Testis (tissue), 3 donors: ENCODE results near the gene PIK3R2. TPM values are rescaled to one million over a fixed set of nuclear protein-coding genes. Genes with fewer than 3 reads are reported as not detected.

Source experiments
- DNase-seq: peaks from one replicate; pipeline ENCODE4 v3.0.0-alpha.2; 2019
- H3K27ac ChIP-seq, 2 donors: fragments of 200-600 bp; sonication (generic); one replicate each; pipeline ENCODE4 v1.5.1; 2019
- H3K27me3 ChIP-seq: fragments of 200-600 bp; sonication (generic); one replicate; pipeline ENCODE4 v1.5.1; 2019
- H3K36me3 ChIP-seq: fragments of 200-600 bp; sonication (generic); one replicate; pipeline ENCODE4 v1.5.1; 2017; ENCODE audit warnings: low read depth; ENCODE audit errors: missing control alignments
- H3K4me1 ChIP-seq: fragments of 200-600 bp; sonication (generic); one replicate; pipeline ENCODE4 v1.5.1; 2019
- H3K4me3 ChIP-seq, 2 donors: fragments of 200-600 bp; sonication (generic); one replicate each; pipeline ENCODE4 v1.5.1; 2017 to 2019
- H3K9me3 ChIP-seq: fragments of 200-600 bp; sonication (generic); one replicate; pipeline ENCODE4 v1.5.1; 2017
- POLR2A ChIP-seq: fragments of 450-650 bp; IDR thresholded peaks from one replicate; pipeline ENCODE4 v1.6.1; 2017; ENCODE audit warnings: antibody characterized with exemption, mild to moderate bottlenecking, moderate library complexity
- WGBS, 2 donors: methylation state at CpG; one replicate each; pipeline ENCODE4 v1.1.5; 2018; 5-methylcytosine and 5-hydroxymethylcytosine counted together
- intact Hi-C: fragments of 100-400 bp; cut with DNase I; formaldehyde crosslinking; loops from one replicate; pipeline ENCODE4 v1.15.1; 2023; ENCODE audit warnings: low total_unique reads
- polyA plus RNA-seq: library from polyadenylated mRNA; stranded (reverse); fragments of 350-450 nt; fragmentation: Illumina TruSeq; extraction: RNeasy Lipid Tissue Mini Kit (QIAGEN cat#74804); gene quantifications from one replicate; pipeline ENCODE4 v1.2.3, GENCODE V29; 2014; ENCODE audit warnings: low read depth, low replicate concordance; ENCODE audit not compliant: insufficient read depth
- total RNA-seq, 2 donors: library from RNA; depleted of rRNA; stranded (reverse); fragments of >200 nt; gene quantifications; one replicate each; pipeline ENCODE4 v1.2.3, GENCODE V29; 2016
- TF ChIP-seq, protein P1 (sequence below), 3 experiments: fragments of 450-650 bp in 2 of 3; fragments of 200-600 bp in 1 of 3; sonication (generic) in 1 of 3; IDR thresholded peaks; one replicate each; pipeline ENCODE4 v1.5.1; 2016 to 2019; ENCODE audit warnings: antibody characterized with exemption in 3 of 3, mild to moderate bottlenecking in 2 of 3, moderate library complexity in 1 of 3

The PIK3R2 gene
- total and polyA plus RNA-seq, 3 donors from 2014 or later, result 21.0 to 94.3 (median 87.6) TPM

DNA sequence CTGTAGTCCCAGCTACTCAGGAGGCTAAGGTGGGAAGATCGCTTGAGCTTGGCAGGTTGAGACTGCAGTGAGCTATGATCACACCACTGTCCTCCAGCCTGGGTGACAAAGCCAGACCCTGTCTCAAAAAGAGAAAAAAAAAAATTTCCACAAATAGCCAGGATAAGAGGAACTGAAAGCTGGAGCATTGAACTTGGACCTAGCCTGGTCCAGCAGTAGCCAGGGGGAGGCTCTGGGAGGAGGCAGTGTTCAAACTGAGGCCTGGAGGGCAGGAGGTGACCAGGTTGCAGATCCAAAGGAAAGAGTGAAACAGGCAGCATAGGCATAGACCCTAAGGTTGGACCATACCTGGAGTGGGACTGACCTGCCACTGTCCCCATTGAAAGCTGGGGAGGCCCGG, 26.9 kb upstream of the PIK3R2 start:
- WGBS, 2 donors, result 85 to 97% methylated on average over 2 of the region's 2 CpGs
- no peak for TF ChIP-seq POLR2A
- TF ChIP-seq, protein P1, sequence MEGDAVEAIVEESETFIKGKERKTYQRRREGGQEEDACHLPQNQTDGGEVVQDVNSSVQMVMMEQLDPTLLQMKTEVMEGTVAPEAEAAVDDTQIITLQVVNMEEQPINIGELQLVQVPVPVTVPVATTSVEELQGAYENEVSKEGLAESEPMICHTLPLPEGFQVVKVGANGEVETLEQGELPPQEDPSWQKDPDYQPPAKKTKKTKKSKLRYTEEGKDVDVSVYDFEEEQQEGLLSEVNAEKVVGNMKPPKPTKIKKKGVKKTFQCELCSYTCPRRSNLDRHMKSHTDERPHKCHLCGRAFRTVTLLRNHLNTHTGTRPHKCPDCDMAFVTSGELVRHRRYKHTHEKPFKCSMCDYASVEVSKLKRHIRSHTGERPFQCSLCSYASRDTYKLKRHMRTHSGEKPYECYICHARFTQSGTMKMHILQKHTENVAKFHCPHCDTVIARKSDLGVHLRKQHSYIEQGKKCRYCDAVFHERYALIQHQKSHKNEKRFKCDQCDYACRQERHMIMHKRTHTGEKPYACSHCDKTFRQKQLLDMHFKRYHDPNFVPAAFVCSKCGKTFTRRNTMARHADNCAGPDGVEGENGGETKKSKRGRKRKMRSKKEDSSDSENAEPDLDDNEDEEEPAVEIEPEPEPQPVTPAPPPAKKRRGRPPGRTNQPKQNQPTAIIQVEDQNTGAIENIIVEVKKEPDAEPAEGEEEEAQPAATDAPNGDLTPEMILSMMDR (IDR thresholded peaks at IDR 0.05), result no peak
- H3K27ac ChIP-seq, result no peak overlapping the region
- no peak for DNase-seq
- intact Hi-C loops, result no loop called here
- H3K9me3 ChIP-seq, result no peaks in the 10 kb centered on the region
- no peaks in the 10 kb centered on the region for H3K36me3 ChIP-seq
- H3K4me3 ChIP-seq, result no peak overlapping the region
- H3K4me1 ChIP-seq, result no peaks in the 10 kb centered on the region
- H3K27me3 ChIP-seq, result no peaks in the 10 kb centered on the region

DNA sequence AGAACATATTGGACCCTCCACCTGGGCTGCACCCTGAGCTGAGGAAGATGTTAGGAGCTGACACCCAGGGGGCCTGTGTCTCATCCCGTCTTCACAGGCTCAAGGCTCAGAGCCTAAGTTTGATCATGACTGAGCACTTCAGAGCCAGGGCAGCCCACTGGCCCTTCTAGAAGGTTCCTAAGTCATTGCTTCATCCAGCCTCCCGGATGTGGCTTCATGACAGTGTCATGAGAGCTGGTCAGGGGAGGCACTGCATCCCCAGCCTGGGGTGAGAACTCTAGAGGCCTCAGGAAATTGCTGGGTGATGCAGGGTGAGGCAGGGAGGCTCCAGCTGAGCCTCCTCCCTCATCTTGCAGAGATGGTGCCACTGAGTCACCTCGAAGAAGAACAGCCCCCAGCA, 24.9 kb upstream of the PIK3R2 start:
- intact Hi-C loops, result no loop called here
- Histone ChIP-seq H3K9me3 (no peaks in the 10 kb centered on the region), H3K36me3 (no peaks in the 10 kb centered on the region), H3K4me1 (no peaks in the 10 kb centered on the region), H3K4me3 (no peak overlapping the region), H3K27ac (peak overlapping the region in 1 of 2 donors; percentile 19), H3K27me3 (no peaks in the 10 kb centered on the region)
- WGBS, 2 donors, result 73 to 91% methylated on average over 3 of the region's 3 CpGs
- no peak for TF ChIP-seq POLR2A
- TF ChIP-seq, protein P1 (IDR thresholded peaks at IDR 0.05), result no peak
- no peak for DNase-seq

DNA sequence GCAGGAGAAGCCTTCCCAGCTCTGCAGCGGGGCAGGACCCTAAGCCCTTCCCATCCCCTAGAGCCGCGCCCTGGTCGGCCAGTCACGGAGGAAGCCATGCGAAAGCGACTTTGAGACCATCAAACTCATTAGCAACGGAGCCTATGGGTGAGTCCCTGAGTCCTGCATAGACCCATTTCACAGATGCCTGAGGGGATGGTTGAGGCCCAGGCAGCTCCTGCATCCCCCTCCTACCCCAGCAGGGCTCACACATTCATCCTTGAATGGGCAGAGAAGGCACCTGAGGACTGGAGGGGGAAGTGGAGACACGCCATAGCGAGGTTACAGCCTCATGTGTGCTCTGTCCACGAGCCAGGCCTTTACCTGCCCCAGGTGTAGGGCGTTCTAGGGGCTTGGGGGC, 24.2 kb upstream of the PIK3R2 start:
- Histone ChIP-seq H3K4me1 (no peaks in the 10 kb centered on the region), H3K9me3 (no peaks in the 10 kb centered on the region), H3K27ac (no peak overlapping the region), H3K27me3 (no peaks in the 10 kb centered on the region), H3K36me3 (no peaks in the 10 kb centered on the region), H3K4me3 (no peak overlapping the region)
- DNase-seq, result no peak
- 94 to 96% methylated on average over 3 to 12 of the region's 12 CpGs for WGBS, 2 donors
- no peak for TF ChIP-seq POLR2A
- TF ChIP-seq, protein P1 (IDR thresholded peaks at IDR 0.05), result no peak
- intact Hi-C loops, result no loop called here

DNA sequence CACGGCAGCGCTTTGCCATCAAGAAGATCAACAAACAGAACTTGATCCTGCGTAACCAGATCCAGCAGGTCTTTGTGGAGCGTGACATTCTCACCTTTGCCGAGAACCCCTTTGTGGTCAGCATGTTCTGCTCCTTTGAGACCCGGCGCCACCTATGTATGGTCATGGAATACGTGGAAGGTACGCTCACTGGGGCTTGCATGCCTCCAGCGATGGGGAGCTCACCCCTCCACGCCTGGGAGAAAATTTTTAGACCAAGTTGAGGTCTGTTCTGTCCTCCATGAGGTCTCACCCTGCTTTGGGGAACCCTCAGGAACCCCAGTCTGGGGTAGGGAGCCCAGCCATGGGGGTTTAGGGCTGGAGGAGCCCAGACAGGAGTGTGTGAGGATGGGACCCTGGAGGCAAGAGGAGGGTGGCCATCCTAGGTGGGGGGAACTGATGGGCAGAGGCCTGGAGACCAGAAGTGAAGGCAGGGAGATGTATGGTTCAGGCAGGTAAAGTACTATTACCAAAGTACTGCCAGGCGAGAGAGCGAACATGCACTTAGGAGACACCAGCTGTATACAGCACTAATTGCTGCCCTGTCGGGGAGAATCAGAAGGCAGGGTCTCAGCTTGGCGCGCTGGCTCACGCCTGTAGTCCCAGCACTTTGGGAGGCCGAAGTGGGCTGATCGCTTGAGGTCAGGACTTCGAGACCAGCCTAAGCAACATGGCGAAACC, 22.3 kb upstream of the PIK3R2 start:
- intact Hi-C loops, result no loop called here
- Histone ChIP-seq H3K9me3 (no peaks in the 10 kb centered on the region), H3K27ac (no peak overlapping the region), H3K36me3 (no peaks in the 10 kb centered on the region), H3K4me3 (no peak overlapping the region), H3K4me1 (no peaks in the 10 kb centered on the region), H3K27me3 (no peaks in the 10 kb centered on the region)
- 96 to 97% methylated on average over 13 to 21 of the region's 21 CpGs for WGBS, 2 donors
- TF ChIP-seq POLR2A, result no peak
- TF ChIP-seq, protein P1 (IDR thresholded peaks at IDR 0.05), result no peak
- DNase-seq, result no peak
